ENCODE results near the gene ZNF76. TPM values are rescaled to one million over a fixed set of nuclear protein-coding genes. Genes with fewer than 3 reads are reported as not detected.

The ZNF76 gene
- total and polyA plus RNA-seq, 8 donors, result 15.1 to 92.0 (median 25.3) TPM

DNA sequence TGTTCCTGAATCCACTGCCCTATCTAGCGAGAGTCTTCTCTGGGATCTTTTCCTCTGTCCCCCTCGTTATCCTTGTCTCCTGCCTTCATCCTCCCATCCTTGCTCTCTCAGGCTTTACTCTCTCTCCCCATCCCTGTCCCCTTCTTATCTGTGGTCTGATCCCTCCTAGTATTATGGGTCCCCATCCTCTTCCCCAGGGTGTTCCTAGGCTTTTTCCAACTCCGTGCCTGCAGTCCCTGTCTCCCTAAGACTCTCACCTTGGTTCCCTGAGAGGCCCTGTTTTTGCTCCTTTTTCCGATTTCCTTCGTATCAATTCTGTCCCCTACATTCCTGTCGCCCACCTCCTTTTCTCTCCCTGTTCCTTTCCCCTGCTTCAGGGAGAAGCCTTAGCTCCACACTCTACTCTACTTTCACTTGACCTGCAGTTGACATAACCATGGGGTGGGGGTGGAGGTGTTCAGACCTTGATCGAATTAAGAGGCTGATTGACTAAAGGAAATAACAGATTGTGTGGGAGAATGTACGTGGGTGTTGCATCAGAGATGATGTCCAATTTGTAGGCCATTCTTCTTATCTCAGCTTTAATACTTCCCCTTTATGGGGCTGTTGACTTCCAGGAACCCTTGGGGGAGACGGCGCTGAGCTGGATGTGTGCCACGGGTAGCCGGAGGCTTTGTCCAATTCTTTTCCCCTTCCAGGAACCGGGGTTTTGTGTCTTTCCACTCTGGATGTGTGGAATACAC is 83.7 kb downstream of the ZNF76 start:
- peak overlapping the region; percentile 91 to 98 (median 93) for H3K27ac ChIP-seq
- no peaks in the 10 kb centered on the region for H3K9me3 ChIP-seq
- no peaks in the 10 kb centered on the region for H3K27me3 ChIP-seq
- H3K4me1 ChIP-seq, result peaks cover 8 to 48% (median 36%) of the 10 kb centered on the region in 4 donors
- 7 to 15% (median 11%) methylated on average over 13 of the region's 13 CpGs for WGBS, 5 donors
- intact Hi-C loops (cut with DNase I; ENCODE audit: low total_unique reads), result loop anchor here (5.0 kb wide), 1 partner anchor 109 kb away; the partner anchor contains the start of gene FANCE
- peak; percentile 43 to 71 for DNase-seq
- peak in 1 of 3 donors; percentile 20 for TF ChIP-seq POLR2AphosphoS5 (IDR thresholded peaks at IDR 0.05)
- TF ChIP-seq, protein P1, sequence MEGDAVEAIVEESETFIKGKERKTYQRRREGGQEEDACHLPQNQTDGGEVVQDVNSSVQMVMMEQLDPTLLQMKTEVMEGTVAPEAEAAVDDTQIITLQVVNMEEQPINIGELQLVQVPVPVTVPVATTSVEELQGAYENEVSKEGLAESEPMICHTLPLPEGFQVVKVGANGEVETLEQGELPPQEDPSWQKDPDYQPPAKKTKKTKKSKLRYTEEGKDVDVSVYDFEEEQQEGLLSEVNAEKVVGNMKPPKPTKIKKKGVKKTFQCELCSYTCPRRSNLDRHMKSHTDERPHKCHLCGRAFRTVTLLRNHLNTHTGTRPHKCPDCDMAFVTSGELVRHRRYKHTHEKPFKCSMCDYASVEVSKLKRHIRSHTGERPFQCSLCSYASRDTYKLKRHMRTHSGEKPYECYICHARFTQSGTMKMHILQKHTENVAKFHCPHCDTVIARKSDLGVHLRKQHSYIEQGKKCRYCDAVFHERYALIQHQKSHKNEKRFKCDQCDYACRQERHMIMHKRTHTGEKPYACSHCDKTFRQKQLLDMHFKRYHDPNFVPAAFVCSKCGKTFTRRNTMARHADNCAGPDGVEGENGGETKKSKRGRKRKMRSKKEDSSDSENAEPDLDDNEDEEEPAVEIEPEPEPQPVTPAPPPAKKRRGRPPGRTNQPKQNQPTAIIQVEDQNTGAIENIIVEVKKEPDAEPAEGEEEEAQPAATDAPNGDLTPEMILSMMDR (IDR thresholded peaks at IDR 0.05), result no peak
- peak overlapping the region; percentile 71 to 91 (median 81) for H3K4me3 ChIP-seq
- H3K36me3 ChIP-seq, result peaks cover 3 to 32% (median 24%) of the 10 kb centered on the region in 4 donors

DNA sequence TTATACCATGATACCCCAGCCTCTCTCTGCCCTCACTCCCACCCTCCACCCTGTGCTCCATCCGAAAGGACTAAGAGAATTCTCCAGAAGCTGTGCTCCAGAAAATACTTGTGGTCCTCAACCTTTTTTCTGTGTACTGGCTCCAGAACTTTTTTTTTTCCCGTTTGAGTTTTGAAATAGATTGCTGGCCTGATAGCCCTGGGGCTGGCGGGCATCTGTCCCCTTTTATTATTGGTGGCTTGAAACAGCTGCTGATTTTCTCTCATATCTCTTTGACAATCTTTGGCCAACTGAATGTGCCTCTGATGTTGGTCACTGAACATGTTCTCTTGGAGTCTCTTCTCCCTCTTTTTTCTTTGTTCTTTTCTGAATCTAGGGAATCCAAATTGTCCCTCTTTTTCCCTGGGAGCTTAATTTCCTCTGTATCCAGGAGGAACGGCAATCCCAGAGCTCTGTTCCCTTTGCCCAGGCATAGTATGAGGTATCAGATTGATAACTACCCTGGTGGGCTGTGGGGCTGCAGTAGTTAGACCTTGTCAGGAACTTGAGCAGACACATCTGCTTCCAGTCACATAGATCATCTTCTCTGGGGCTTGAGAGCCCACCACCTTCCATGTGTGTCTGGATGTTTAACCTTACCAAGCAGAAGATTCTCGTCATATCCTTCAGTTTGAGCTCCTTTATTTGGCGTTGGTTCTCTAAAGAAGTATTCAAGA is 84.5 kb downstream of the ZNF76 start:
- Histone ChIP-seq H3K9me3 (no peaks in the 10 kb centered on the region), H3K36me3 (peaks cover 7 to 39% (median 31%) of the 10 kb centered on the region in 4 donors), H3K27me3 (no peaks in the 10 kb centered on the region), H3K27ac (peak overlapping the region; percentile 23 to 98 (median 93)), H3K4me3 (peak overlapping the region; percentile 71 to 91 (median 81)), H3K4me1 (peaks cover 8 to 52% (median 36%) of the 10 kb centered on the region in 4 donors)
- no peak for DNase-seq
- TF ChIP-seq, protein P1 (IDR thresholded peaks at IDR 0.05), result no peak
- TF ChIP-seq POLR2A (IDR thresholded peaks at IDR 0.05) (no peak), EP300 (IDR thresholded peaks at IDR 0.05) (no peak), POLR2AphosphoS5 (IDR thresholded peaks at IDR 0.05) (no peak)
- intact Hi-C loops (cut with DNase I; ENCODE audit: low total_unique reads), result loop anchor here (5.0 kb wide), 1 partner anchor 108 kb away; the partner anchor contains the start of gene FANCE
- 65 to 68% (median 66%) methylated on average over 6 of the region's 6 CpGs for WGBS, 5 donors

Other genes with a start within 250 kb of the ZNF76 start
- under 1 TPM in 1 of 5 donors, not detected in 4; 0.73 TPM for gene TCP11, start 118.4 kb upstream of the ZNF76 start, total RNA-seq
- under 1 TPM in 1 of 3 donors, not detected in 2; 0.25 TPM for gene TCP11, start 118.4 kb upstream of the ZNF76 start, polyA plus RNA-seq
- 1 to 10 TPM in 2 of 5 donors, under 1 TPM in 2, not detected in 1; 0.29 to 2.3 (median 0.77) TPM for gene SCUBE3, start 45.8 kb upstream of the ZNF76 start, total RNA-seq
- under 1 TPM; 0.15 to 0.31 (median 0.23) TPM for gene SCUBE3, start 45.8 kb upstream of the ZNF76 start, polyA plus RNA-seq
- gene DEF6, start 38.1 kb downstream of the ZNF76 start, total RNA-seq, result 10 to 100 TPM in 4 of 5 donors, 1 to 10 TPM in 1; 4.9 to 35.3 (median 14.9) TPM
- 10 to 100 TPM; 15.2 to 32.8 (median 17.7) TPM for gene DEF6, start 38.1 kb downstream of the ZNF76 start, polyA plus RNA-seq
- gene PPARD, start 82.8 kb downstream of the ZNF76 start, total RNA-seq, result 10 to 100 TPM in 3 of 5 donors, 1 to 10 TPM in 2; 2.6 to 34.6 (median 10.5) TPM
- 10 to 100 TPM; 13.8 to 33.1 (median 22.0) TPM for gene PPARD, start 82.8 kb downstream of the ZNF76 start, polyA plus RNA-seq
- 1 to 10 TPM; 1.3 to 8.3 (median 3.5) TPM for gene FANCE, start 192.6 kb downstream of the ZNF76 start, total RNA-seq
- 1 to 10 TPM; 3.1 to 4.9 (median 3.2) TPM for gene FANCE, start 192.6 kb downstream of the ZNF76 start, polyA plus RNA-seq
- gene RPL10A, start 208.7 kb downstream of the ZNF76 start, total RNA-seq, result 1,000 to 10,000 TPM in 3 of 5 donors, 100 to 1,000 TPM in 2; 584 to 2,035 (median 1,370) TPM
- gene RPL10A, start 208.7 kb downstream of the ZNF76 start, polyA plus RNA-seq, result 1,000 to 10,000 TPM; 1,897 to 2,710 (median 2,028) TPM
- gene TEAD3, start 237.3 kb downstream of the ZNF76 start, total RNA-seq, result 10 to 100 TPM; 13.0 to 49.1 (median 19.1) TPM
- gene TEAD3, start 237.3 kb downstream of the ZNF76 start, polyA plus RNA-seq, result 10 to 100 TPM; 18.4 to 31.0 (median 18.6) TPM

All from stomach (tissue), 9 donors.